Ishikawa (cell line): ENCODE data around the gene WIPI1.

Experiments
- CEBPB ChIP-seq: IDR thresholded peaks from 2 replicates; pipeline ENCODE4 v1.6.1; 2012
- CREB1 ChIP-seq: IDR thresholded peaks from 2 replicates; pipeline ENCODE4 v1.6.1; 2012; ENCODE audit warnings: low read depth
- EGR1 ChIP-seq: IDR thresholded peaks from 2 replicates; pipeline ENCODE4 v1.6.1; 2012
- EP300 ChIP-seq: IDR thresholded peaks from 2 replicates; pipeline ENCODE4 v1.6.1; 2012; ENCODE audit warnings: borderline replicate concordance
- FOXM1 ChIP-seq: IDR thresholded peaks from 2 replicates; pipeline ENCODE4 v1.6.1; 2012; ENCODE audit warnings: low read depth, borderline replicate concordance
- NFIC ChIP-seq: IDR thresholded peaks from 2 replicates; pipeline ENCODE4 v1.6.1; 2012
- RAD21 ChIP-seq: IDR thresholded peaks from 2 replicates; pipeline ENCODE4 v1.6.1; 2012; ENCODE audit warnings: low read depth
- TAF1 ChIP-seq: IDR thresholded peaks from 2 replicates; pipeline ENCODE4 v1.6.1; 2012; ENCODE audit warnings: low read depth, mild to moderate bottlenecking
- TCF12 ChIP-seq: IDR thresholded peaks from 2 replicates; pipeline ENCODE4 v1.6.1; 2012; ENCODE audit warnings: low read depth
- TEAD4 ChIP-seq: IDR thresholded peaks from 2 replicates; pipeline ENCODE4 v1.6.1; 2012
- YY1 ChIP-seq: IDR thresholded peaks from 2 replicates; pipeline ENCODE4 v1.6.1; 2012; ENCODE audit warnings: low read depth
- ZBTB7A ChIP-seq: IDR thresholded peaks from 2 replicates; pipeline ENCODE4 v1.6.1; 2012; ENCODE audit warnings: low read depth
- TF ChIP-seq, protein P1 (sequence below): IDR thresholded peaks from 2 replicates; pipeline ENCODE4 v1.6.1; 2012; ENCODE audit warnings: low read depth, mild to moderate bottlenecking
- TF ChIP-seq, protein P2 (sequence below): IDR thresholded peaks from 2 replicates; pipeline ENCODE4 v1.6.1; 2012
- TF ChIP-seq, protein P3 (sequence below): IDR thresholded peaks from 2 replicates; pipeline ENCODE4 v1.6.1; 2012

Gene WIPI1

DNA sequence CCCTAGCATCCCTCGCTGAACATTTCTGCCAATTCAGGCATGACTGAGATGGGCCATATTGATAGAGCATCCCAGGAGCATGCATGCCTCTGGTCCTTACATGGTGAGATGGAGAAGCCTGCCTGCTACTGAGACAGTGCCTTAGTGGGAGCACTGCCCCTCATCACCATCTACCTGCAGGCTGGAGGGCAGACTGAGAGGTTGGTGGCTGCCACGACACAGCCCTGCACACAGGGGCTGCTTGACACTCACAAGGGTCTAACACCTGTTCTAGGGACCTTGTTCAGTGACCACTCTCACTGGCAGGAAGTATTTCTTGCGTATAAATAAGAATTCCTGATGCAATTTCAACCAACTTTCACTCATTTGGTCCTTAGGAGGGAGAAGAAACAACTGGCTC lies 34.0 kb downstream of the WIPI1 start:
- TF ChIP-seq EP300 (no peak), TAF1 (no peak)

DNA sequence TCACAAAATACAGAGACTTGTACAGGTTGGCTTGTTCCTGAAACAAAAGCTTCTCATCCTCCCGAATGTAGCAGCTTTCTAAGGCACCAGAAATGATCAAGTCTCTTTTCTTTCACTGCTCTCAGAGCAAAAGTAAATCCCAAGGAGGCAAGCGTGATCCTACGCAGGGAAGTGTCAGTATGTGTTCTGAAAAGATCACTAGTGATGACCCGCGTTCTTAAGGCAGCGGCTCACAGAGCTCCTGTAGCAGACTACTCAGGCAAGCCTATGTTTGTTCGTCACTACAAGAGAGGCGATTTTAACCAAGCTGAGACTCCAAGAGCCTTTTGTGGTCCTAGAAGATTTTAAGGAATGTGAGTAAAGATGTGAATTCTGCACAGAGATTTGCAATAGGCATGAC lies 34.5 kb downstream of the WIPI1 start:
- TF ChIP-seq ZBTB7A = no peak
- TF ChIP-seq EGR1 = no peak
- TF ChIP-seq TEAD4 = no peak
- TF ChIP-seq EP300 = no peak
- TF ChIP-seq, protein P1, sequence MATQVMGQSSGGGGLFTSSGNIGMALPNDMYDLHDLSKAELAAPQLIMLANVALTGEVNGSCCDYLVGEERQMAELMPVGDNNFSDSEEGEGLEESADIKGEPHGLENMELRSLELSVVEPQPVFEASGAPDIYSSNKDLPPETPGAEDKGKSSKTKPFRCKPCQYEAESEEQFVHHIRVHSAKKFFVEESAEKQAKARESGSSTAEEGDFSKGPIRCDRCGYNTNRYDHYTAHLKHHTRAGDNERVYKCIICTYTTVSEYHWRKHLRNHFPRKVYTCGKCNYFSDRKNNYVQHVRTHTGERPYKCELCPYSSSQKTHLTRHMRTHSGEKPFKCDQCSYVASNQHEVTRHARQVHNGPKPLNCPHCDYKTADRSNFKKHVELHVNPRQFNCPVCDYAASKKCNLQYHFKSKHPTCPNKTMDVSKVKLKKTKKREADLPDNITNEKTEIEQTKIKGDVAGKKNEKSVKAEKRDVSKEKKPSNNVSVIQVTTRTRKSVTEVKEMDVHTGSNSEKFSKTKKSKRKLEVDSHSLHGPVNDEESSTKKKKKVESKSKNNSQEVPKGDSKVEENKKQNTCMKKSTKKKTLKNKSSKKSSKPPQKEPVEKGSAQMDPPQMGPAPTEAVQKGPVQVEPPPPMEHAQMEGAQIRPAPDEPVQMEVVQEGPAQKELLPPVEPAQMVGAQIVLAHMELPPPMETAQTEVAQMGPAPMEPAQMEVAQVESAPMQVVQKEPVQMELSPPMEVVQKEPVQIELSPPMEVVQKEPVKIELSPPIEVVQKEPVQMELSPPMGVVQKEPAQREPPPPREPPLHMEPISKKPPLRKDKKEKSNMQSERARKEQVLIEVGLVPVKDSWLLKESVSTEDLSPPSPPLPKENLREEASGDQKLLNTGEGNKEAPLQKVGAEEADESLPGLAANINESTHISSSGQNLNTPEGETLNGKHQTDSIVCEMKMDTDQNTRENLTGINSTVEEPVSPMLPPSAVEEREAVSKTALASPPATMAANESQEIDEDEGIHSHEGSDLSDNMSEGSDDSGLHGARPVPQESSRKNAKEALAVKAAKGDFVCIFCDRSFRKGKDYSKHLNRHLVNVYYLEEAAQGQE = no peak
- no peak for TF ChIP-seq NFIC

DNA sequence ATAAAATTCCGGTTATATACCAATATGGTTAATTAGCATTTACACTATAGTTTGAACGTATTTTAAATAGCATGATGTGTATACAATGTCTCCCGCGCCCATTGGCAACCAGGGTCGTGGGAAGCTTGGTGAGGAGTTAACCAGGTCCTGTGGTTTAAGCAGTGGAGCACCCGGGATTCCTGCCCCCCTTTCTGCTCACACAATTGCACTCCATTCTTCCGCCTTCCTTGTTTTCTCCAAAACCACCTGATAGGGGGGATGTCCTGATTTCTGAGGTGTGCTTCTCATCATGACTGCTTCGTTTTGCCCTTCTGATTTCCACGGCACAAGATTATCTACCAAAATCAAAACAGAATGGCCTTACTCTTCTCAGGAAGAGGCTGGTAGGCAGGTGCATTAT lies 35.8 kb downstream of the WIPI1 start:
- TF ChIP-seq CEBPB (no peak), TAF1 (no peak), TCF12 (no peak), TEAD4 (no peak), EP300 (no peak), RAD21 (no peak), NFIC (no peak), ZBTB7A (no peak)
- TF ChIP-seq, protein P2, sequence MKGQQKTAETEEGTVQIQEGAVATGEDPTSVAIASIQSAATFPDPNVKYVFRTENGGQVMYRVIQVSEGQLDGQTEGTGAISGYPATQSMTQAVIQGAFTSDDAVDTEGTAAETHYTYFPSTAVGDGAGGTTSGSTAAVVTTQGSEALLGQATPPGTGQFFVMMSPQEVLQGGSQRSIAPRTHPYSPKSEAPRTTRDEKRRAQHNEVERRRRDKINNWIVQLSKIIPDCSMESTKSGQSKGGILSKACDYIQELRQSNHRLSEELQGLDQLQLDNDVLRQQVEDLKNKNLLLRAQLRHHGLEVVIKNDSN = no peak

DNA sequence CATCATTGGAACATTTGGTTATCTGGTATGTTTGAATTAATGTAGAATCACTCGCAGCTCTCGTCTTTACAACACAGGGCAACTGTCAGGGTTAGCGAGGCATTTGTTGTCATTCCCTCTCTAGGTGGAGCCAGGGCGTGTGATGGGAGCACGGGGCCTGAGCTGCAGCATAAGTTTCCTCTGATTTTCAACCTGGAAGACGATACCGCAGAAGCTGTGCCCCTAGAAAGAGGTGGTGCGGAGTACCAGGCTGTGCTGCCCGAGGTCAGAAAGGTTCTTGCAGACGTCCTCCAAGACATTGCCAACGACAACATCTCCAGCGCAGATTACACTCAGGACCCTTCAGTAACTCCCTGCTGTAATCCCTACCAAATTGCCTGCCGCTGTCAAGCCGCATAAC lies 37.2 kb downstream of the WIPI1 start:
- TF ChIP-seq NFIC = no peak
- TF ChIP-seq TEAD4 = no peak
- TF ChIP-seq, protein P3, sequence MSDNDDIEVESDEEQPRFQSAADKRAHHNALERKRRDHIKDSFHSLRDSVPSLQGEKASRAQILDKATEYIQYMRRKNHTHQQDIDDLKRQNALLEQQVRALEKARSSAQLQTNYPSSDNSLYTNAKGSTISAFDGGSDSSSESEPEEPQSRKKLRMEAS = no peak
- TF ChIP-seq EGR1 = no peak
- TF ChIP-seq TCF12 = no peak
- no peak for TF ChIP-seq CREB1
- TF ChIP-seq FOXM1 = no peak
- TF ChIP-seq ZBTB7A = no peak
- no peak for TF ChIP-seq TAF1
- no peak for TF ChIP-seq YY1
- TF ChIP-seq, protein P2 = no peak
- TF ChIP-seq, protein P1 = no peak
- no peak for TF ChIP-seq EP300
- no peak for TF ChIP-seq RAD21
- TF ChIP-seq CEBPB = no peak

DNA sequence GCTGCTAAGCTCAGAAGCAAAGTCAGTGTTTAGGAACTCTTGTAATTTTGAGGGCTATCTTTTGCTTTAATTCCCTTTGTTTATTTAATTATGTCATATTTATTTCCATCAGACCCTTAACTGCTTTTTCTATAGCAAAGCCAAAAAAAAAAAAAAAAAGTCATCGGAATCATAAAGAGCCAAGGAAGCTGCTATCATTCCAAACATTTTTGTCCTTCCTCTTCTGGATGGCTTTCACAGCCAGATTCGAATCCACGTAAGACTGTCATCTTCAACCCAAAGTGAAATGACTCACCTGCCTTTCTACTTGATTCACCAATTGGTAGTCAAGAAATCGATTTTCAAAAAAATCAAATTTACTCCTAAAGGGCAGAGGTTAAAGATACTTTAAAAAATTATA lies 38.4 kb downstream of the WIPI1 start:
- TF ChIP-seq RAD21 (no peak), EP300 (no peak), NFIC (no peak), ZBTB7A (no peak), TAF1 (no peak), TCF12 (no peak), YY1 (no peak), TEAD4 (no peak), EGR1 (no peak), CEBPB (no peak), FOXM1 (no peak), CREB1 (no peak)
- TF ChIP-seq, protein P1 = no peak
- TF ChIP-seq, protein P3 = no peak
- TF ChIP-seq, protein P2 = no peak
